Smooth muscle cell (in vitro differentiated cells): Measurements from ENCODE around the gene AKR7A3. TPM values are rescaled to one million over a fixed set of nuclear protein-coding genes. Genes with fewer than 3 reads are reported as not detected.

ENCODE experiments used
- DNase-seq: peaks from one replicate; lab custom pipeline; 2025; ENCODE audit not compliant: unreplicated experiment; lab: John Stamatoyannopoulos, UW
- H2AFZ ChIP-seq: fragments of 200-600 bp; sonication (generic); 2 replicates; pipeline ENCODE4 v1.6.0; 2016; ENCODE audit warnings: antibody characterized with exemption, low read depth, mild to moderate bottlenecking
- H3F3A ChIP-seq: fragments of 200-600 bp; sonication (generic); 2 replicates; pipeline ENCODE4 v1.6.0; 2017; ENCODE audit warnings: antibody characterized with exemption, low read depth
- H3K27ac ChIP-seq: fragments of 200-600 bp; sonication (generic); 2 replicates; pipeline ENCODE4 v1.5.1; 2016; ENCODE audit warnings: low read depth, mild to moderate bottlenecking
- H3K27me3 ChIP-seq: fragments of 200-600 bp; sonication (generic); 2 replicates; pipeline ENCODE4 v1.6.1; 2016; ENCODE audit warnings: low read depth, mild to moderate bottlenecking
- H3K36me3 ChIP-seq: fragments of 200-600 bp; sonication (generic); 2 replicates; pipeline ENCODE4 v1.5.1; 2016; ENCODE audit warnings: low read depth
- H3K4me1 ChIP-seq: fragments of 200-600 bp; sonication (generic); 2 replicates; pipeline ENCODE4 v1.5.1; 2016; ENCODE audit warnings: low read depth
- H3K4me2 ChIP-seq: fragments of 200-600 bp; sonication (generic); 2 replicates; pipeline ENCODE4 v1.6.0; 2016; ENCODE audit warnings: mild to moderate bottlenecking
- H3K4me3 ChIP-seq: fragments of 200-600 bp; sonication (generic); 2 replicates; pipeline ENCODE4 v1.5.1; 2016; ENCODE audit warnings: mild to moderate bottlenecking
- H3K79me2 ChIP-seq: fragments of 200-600 bp; sonication (generic); 2 replicates; pipeline ENCODE4 v1.6.0; 2016; ENCODE audit warnings: low read depth, mild to moderate bottlenecking
- H3K9ac ChIP-seq: fragments of 200-600 bp; sonication (generic); 2 replicates; pipeline ENCODE4 v1.6.0; 2016; ENCODE audit warnings: low read depth
- H3K9me3 ChIP-seq: fragments of 200-600 bp; sonication (generic); replicated peaks from 2 replicates; pipeline ENCODE4 v1.5.1; 2016; ENCODE audit warnings: low read depth
- H4K20me1 ChIP-seq: fragments of 200-600 bp; sonication (generic); 2 replicates; pipeline ENCODE4 v1.6.0; 2016; ENCODE audit warnings: low read depth
- WGBS: methylation state at CpG from one replicate; pipeline ENCODE4 v1.1.7; 2016; ENCODE audit warnings: low lambda C conversion rate; 5-methylcytosine and 5-hydroxymethylcytosine counted together
- polyA plus RNA-seq: library from polyadenylated mRNA; unstranded; fragments of >200 nt; fragmentation: Nextera tagmentation; extraction: Ambion mirVana; gene quantifications from 2 replicates; pipeline ENCODE4 v1.2.1, GENCODE V29; 2016
- total RNA-seq: library from RNA; depleted of rRNA; stranded (reverse); fragments of >200 nt; gene quantifications from 2 replicates; pipeline ENCODE4 v1.2.3, GENCODE V29; 2014
- TF ChIP-seq, protein P1 (sequence below): fragments of 200-600 bp; sonication (generic); IDR thresholded peaks from 2 replicates; pipeline ENCODE4 v1.5.1; 2017; ENCODE audit warnings: borderline replicate concordance, mild to moderate bottlenecking, antibody characterized with exemption; ENCODE audit not compliant: insufficient read depth, poor library complexity, severe bottlenecking

Gene AKR7A3
- total and polyA plus RNA-seq, 2 experiments from 2014 or later, result 0.62 to 0.85 TPM

- H3K4me3 ChIP-seq, result no peak overlapping the region
- 71% methylated on average over 19 of the region's 19 CpGs for WGBS
- no peak overlapping the region for H3K9ac ChIP-seq
- peaks cover 9% of the 10 kb centered on the region for H4K20me1 ChIP-seq
- no peaks in the 10 kb centered on the region for H3K4me1 ChIP-seq
- no peaks in the 10 kb centered on the region for H3F3A ChIP-seq
- H3K27me3 ChIP-seq, result no peaks in the 10 kb centered on the region
- TF ChIP-seq, protein P1, sequence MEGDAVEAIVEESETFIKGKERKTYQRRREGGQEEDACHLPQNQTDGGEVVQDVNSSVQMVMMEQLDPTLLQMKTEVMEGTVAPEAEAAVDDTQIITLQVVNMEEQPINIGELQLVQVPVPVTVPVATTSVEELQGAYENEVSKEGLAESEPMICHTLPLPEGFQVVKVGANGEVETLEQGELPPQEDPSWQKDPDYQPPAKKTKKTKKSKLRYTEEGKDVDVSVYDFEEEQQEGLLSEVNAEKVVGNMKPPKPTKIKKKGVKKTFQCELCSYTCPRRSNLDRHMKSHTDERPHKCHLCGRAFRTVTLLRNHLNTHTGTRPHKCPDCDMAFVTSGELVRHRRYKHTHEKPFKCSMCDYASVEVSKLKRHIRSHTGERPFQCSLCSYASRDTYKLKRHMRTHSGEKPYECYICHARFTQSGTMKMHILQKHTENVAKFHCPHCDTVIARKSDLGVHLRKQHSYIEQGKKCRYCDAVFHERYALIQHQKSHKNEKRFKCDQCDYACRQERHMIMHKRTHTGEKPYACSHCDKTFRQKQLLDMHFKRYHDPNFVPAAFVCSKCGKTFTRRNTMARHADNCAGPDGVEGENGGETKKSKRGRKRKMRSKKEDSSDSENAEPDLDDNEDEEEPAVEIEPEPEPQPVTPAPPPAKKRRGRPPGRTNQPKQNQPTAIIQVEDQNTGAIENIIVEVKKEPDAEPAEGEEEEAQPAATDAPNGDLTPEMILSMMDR, result no peak
- H3K36me3 ChIP-seq, result no peaks in the 10 kb centered on the region
- no peaks in the 10 kb centered on the region for H3K79me2 ChIP-seq
- H2AFZ ChIP-seq, result no peak overlapping the region
- H3K27ac ChIP-seq, result no peak overlapping the region
- H3K9me3 ChIP-seq, result no peaks in the 10 kb centered on the region
- no peak overlapping the region for H3K4me2 ChIP-seq
- DNase-seq, result no peak
Measured at GRCh38 chr1:19325368-19325957, 36.9 kb upstream of the AKR7A3 start.

DNA sequence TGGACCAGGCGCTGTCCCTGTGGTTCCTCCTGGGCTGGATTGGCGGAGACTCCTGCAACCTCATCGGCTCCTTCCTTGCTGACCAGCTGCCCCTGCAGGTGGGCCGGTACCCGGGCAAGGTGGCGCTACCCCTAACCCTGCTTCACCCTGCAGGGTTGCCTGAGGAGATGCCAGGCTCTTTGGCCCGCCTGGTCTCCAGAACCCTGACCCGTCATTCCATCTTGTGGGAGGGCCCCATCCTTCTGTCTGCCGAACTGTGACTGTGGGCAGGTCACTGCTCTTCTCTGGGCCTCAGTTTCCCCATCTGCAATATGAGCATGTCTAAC lies 36.1 kb upstream of the AKR7A3 start:
- H3K4me3 ChIP-seq, result no peak overlapping the region
- H4K20me1 ChIP-seq, result peaks cover 9% of the 10 kb centered on the region
- no peak overlapping the region for H3K27ac ChIP-seq
- 98% methylated on average over 9 of the region's 9 CpGs for WGBS
- no peaks in the 10 kb centered on the region for H3K9me3 ChIP-seq
- TF ChIP-seq, protein P1, result no peak
- H3K4me2 ChIP-seq, result no peak overlapping the region
- H2AFZ ChIP-seq, result no peak overlapping the region
- H3K9ac ChIP-seq, result no peak overlapping the region
- no peaks in the 10 kb centered on the region for H3F3A ChIP-seq
- DNase-seq, result no peak
- H3K4me1 ChIP-seq, result no peaks in the 10 kb centered on the region
- no peaks in the 10 kb centered on the region for H3K79me2 ChIP-seq
- no peaks in the 10 kb centered on the region for H3K27me3 ChIP-seq
- no peaks in the 10 kb centered on the region for H3K36me3 ChIP-seq

GRCh38 chr1:19323987-19324664 lies 35.6 kb upstream of the AKR7A3 start:
- Histone ChIP-seq H3K4me2 (no peak overlapping the region), H3K27ac (no peak overlapping the region), H3K27me3 (no peaks in the 10 kb centered on the region), H3K9ac (no peak overlapping the region), H4K20me1 (peaks cover 11% of the 10 kb centered on the region), H3K36me3 (no peaks in the 10 kb centered on the region), H3K9me3 (no peaks in the 10 kb centered on the region), H2AFZ (no peak overlapping the region), H3K4me1 (no peaks in the 10 kb centered on the region), H3K4me3 (no peak overlapping the region), H3K79me2 (no peaks in the 10 kb centered on the region), H3F3A (no peaks in the 10 kb centered on the region)
- TF ChIP-seq, protein P1, result no peak
- WGBS, result 98% methylated on average over 23 of the region's 23 CpGs
- no peak for DNase-seq

DNA sequence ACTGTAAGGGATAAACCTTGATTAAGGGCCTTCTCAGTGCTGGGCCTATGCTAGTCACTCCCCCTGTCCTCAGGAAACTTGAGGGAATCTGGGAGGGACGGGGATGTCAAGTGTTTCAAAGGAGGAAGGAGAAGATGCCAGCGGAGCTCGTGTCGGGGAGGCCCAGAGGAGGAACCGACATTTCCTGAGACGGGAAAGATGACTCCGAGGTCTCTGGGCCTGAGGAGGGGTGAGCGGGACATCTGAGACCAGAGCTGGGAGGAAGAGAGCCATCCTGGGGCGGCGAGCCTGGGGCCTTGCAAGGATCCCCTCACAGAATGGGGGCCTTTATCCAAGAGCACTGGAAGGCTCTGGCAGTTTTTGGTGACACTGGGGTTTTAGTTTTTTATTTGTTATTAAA lies 33.9 kb upstream of the AKR7A3 start:
- no peak overlapping the region for H3K9ac ChIP-seq
- no peak overlapping the region for H2AFZ ChIP-seq
- peaks cover 15% of the 10 kb centered on the region for H4K20me1 ChIP-seq
- H3K4me1 ChIP-seq, result no peaks in the 10 kb centered on the region
- H3F3A ChIP-seq, result no peaks in the 10 kb centered on the region
- H3K9me3 ChIP-seq, result no peaks in the 10 kb centered on the region
- TF ChIP-seq, protein P1, result no peak
- 95% methylated on average over 10 of the region's 10 CpGs for WGBS
- no peaks in the 10 kb centered on the region for H3K79me2 ChIP-seq
- H3K4me3 ChIP-seq, result no peak overlapping the region
- no peak overlapping the region for H3K4me2 ChIP-seq
- DNase-seq, result no peak
- H3K27me3 ChIP-seq, result no peaks in the 10 kb centered on the region
- no peaks in the 10 kb centered on the region for H3K36me3 ChIP-seq
- H3K27ac ChIP-seq, result no peak overlapping the region
